HG03097 (cell line): ENCODE measurements around the gene PHACTR2.
A peak's percentile ranks its signal among the peaks of the same experiment; 100 is the strongest.
"Not testable (repeated sequence)": the region's sequence is repeated elsewhere in the genome, so short reads cannot be mapped to it uniquely, and the experiment has no call there.

ENCODE experiments used
- ATAC-seq: cut with Tn5 transposase; IDR thresholded peaks from one replicate; pipeline ENCODE4 v1.9.1; 2021; ENCODE audit not compliant: unreplicated experiment, low FRiP score

PHACTR2 gene

DNA sequence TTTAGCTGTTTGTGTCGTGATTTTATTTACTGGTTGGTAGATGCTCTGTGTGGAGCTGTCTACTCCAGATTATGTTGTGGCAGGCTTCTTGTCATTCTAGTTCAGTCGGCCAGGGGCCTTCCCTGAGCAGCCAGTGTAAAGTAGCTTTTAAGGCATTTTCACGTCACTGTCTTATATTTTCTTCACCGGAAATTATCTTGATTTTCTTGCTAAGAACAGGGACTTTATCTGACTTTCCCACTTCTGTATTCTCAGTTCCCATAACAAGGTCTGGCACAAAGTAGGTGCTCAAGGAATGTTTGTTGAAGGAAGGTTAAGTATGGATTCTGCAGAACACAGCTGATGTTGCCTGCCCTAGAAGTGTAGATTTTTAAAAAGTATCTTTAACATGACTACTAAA, 166.2 kb downstream of the PHACTR2 start:
- ATAC-seq, result no peak

- no peak for ATAC-seq
These were observed 167.3 kb downstream of the PHACTR2 start for GRCh38 chr6:143845033-143845432.

GRCh38 chr6:143851706-143852105, 173.9 kb downstream of the PHACTR2 start:
- not testable (repeated sequence) for ATAC-seq

DNA sequence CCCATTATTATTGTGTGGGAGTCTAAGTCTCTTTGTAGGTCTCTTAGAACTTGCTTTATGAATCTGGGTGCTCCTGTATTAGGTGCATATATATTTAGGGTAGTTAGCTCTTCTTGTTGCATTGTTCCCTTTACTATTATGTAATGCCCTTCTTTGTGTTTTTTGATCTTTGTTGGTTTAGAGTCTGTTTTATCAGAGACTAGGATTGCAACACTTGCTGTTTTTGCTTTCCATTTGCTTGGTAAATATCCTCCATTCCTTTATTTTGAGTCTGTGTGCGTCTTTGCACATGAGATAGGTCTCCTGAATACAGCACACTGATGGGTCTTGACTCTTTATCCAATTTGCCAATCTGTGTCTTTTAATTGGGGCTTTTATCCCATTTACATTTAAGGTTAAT, 177.3 kb downstream of the PHACTR2 start:
- ATAC-seq, result not testable (repeated sequence)

- not testable (repeated sequence) for ATAC-seq
These were observed 179.0 kb downstream of the PHACTR2 start for GRCh38 chr6:143856762-143857161.

GRCh38 chr6:143857651-143858050, 179.9 kb downstream of the PHACTR2 start:
- no peak for ATAC-seq

DNA sequence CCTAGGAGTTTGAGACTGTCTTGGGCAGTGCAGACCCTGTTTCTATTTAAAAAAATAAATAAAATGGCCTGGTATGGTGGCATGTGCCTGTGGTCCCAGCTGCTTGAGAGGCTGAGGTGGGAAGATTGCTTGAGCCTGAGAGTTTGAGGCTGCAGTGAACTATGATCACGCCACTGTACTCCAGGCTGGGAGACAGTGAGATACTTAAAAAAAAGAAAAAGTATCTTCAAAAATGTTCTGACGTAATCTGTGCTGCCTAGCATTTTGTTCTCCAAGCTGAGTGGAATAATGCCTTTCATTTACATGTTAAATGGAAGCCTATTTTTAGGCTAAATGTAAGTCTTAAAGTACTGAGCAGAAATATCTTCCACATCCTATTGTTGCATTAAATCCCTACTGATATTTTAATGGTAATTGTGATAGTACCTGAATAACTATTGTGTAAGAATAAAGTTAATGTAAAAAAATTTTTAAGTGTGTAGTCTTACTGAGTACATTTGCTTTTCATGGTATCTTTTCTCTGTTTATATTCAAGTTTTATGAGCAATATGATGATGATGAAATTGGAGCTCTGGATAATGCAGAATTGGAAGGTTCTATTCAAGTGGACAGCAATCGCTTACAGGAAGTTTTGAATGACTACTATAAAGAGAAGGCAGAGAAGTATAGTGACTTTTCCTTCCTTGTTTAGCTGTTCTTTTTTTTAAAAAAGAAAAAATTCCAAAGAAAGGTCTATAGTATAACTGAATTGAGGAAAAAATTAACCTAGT, 182.3 kb downstream of the PHACTR2 start:
- ATAC-seq, result no peak

DNA sequence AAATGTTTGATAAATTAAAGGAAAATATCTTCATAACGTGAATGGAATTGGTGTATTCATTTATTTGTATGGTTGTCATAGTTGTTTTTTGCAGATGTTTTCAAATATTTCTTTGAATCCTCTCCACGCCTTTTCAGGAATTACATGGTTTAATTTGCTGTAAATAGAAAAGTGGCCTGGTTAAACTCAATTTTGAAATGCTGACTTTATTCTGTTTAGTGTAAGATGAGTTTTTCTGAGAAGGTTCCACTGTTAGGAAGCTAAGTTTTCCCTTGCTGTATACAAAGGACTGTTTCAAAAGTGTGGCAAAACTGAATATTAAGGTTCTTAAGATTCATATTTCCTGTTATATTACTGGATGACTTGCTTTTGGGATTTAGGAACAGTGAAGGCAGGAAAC, 186.0 kb downstream of the PHACTR2 start:
- no peak for ATAC-seq

DNA sequence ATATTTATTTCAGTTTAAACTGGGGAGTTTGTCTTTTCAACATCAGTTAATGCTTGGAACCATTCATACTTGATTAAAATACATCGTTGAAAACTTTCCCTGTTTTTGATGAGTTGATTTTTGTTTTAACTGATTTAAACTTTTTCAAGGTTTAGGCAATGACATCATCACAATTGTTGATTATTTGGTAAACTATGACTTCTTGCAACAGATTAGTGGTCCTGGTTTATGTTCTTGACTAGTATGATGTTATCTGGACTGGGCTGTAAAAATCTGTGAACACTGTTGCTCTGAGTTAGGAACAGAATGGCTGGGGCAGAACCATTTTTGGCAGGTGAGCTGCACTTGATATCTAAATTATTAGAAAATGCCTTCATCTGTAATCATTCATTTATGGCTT, 186.5 kb downstream of the PHACTR2 start, which contains the start of gene ZC2HC1B:
Gene ZC2HC1B (plus strand): TSS at position 241 of the 400 bp plus-strand sequence. CDS start 66 bp downstream, at position 307.
- ATAC-seq, result no peak

DNA sequence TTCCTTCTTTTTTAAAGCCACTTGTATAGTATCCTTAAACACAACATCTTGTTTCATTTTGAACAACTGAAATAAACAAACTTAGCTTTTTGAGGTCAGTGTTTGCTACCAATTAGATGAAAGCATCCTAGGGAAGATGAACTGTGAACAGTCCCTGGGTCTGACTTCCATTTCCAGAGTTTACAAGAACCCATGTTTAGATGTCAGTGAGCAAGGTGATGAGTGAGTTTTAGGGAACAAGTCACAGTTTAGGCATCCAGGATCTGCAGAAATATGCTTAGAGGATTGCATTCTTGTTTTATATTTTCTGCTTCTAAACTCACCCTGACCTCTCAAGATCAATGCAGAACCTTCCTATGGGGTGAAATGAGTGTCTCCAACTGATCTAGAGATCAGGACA, 189.5 kb downstream of the PHACTR2 start:
- ATAC-seq, result no peak

- not testable (repeated sequence) for ATAC-seq
These were observed 191.0 kb downstream of the PHACTR2 start for GRCh38 chr6:143868808-143869207.

GRCh38 chr6:143871202-143871730, 193.5 kb downstream of the PHACTR2 start:
- ATAC-seq, result not testable (repeated sequence)

DNA sequence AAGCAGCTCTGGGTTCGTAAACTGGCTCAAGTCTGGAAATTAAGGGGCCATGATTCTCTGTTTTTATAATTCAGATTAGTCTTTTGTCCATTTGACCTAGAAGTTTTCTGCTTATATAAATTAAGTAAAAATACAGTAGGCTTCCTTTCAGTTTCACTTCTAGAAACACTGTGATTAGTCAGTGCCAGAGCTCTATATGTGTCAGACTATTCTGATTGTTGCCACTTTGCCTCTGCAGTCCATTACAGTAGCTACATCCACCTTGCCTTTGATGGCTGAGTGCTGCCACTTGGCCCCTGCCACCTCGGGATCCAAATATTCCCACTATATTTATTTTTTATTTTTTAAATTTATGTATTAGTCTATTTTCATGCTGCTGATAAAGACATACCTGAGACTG, 194.4 kb downstream of the PHACTR2 start:
- ATAC-seq, result peak; percentile 96

DNA sequence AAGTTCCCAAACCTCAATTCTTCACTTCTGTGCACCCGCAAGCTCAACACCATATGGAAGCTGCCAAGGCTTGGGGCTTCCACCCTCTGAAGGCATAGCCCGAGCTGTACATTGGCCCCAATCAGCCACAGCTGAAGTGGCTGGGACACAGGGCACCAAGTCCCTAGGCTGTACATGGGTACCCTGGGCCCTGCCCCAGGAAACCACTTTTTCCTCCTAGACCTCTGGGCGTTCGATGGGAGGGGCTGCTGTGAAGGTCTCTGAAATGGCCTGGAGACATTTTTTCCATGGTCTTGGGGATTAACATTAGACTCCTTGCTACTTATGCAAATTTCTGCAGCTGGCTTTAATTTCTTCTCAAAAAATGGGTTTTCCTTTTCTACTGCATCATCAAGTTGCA, 195.8 kb downstream of the PHACTR2 start:
- ATAC-seq, result not testable (repeated sequence)

GRCh38 chr6:143874503-143874902, 196.7 kb downstream of the PHACTR2 start:
- ATAC-seq, result not testable (repeated sequence)

DNA sequence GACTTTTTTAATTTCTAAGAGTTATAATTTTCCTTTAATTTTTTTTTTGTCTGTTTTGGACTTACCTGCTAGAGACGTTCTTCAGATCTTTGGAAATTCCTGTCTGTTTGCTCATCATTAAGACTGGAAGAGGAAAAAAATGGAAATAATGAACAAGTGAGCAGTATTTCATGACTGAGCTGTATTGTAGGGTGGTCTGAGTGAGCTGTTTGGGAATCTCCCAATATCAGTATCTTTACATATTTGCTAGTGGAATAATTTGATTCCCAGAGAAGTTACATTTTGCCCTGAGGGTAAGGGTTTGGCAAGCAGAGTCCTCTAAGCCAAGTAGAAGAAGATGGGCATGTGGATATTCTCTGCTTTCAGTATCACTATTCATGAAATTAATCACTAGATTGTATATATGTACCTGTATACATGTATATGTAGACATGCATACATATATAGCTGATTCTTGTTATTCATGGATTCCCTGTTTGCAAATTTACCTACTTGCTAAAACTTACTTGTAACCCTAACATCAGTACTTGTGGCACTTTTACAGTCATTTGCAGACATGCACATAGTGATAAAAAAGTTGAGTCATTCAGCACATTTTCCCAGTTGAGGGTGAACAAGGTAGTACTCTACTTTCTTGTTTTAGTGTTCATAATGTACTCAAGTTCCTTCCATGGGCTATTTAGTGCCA, 200.0 kb downstream of the PHACTR2 start:
- no peak for ATAC-seq

DNA sequence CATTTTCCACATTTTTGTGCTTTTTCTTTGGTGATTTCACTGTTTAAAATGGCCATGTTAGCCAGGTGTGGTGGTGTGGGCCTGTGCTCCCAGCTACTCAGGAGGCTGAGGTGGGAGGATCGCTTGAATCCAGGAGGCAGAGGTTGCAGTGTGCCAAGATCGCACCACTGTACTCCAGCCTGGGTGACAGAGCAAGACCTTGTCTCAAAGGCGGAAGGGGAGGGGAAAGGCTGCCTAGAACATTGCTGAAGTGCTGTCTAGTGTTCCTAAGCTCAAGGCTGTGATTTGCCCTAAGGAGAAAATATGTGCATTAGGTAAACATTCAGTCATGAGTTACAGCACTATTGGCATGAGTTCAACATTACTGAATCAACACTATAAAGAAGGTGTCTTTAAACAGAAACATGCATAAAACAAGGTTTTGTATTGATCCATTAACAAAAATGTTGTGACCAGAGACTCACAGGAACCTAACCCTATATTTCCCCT, 200.6 kb downstream of the PHACTR2 start:
- ATAC-seq, result no peak

- no peak for ATAC-seq
These were observed 202.6 kb downstream of the PHACTR2 start for GRCh38 chr6:143880412-143880811.
